Measurements from ENCODE around the gene IRAK3.
"Not testable (repeated sequence)": the region's sequence is repeated elsewhere in the genome, so short reads cannot be mapped to it uniquely, and the experiment has no call there.

IRAK3 gene

DNA sequence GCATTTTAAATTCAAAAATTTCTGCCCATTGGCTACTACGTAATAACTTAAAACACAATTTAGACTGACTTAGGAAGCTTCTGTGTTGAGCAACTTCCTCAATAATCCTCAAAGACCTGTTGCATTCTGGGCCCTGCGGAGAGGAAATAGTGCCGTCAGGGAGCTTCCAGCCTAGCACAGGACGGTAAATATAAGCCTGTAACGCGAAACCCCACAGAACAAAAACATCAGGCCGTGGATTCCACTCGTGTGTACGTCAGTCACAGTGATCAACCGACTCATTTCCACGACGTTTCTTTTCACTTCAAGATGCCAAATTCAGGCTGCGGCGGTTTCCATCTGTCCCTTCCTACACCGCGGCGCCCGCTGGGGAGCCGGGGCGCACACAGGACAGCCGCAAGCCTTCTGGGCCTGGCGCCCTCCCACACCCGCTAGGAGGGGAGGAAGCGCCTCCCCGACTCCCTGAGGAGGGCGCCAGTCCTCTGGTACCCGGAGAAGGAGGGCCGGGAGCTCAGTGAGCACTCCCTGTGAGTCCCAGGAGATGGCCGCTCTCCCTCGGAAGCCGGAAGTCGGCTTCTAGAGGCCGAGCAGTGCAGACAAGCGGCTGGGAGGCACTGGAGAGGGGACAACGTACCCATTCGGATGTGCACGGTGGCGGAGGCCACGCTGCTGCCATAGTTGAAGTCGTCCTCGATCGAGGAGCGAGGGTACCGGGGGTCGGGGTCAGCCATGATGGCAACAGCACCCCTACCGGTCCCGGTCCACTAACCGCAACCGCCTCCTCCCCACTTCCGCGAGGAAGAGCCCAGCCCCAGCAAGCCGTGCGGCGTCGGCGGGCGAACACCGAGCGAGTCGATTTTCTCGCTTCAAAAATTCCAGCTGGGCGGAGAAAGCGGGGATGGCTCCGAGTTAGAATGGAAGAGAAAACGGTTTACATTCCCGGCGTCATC, 19.5 kb upstream of the IRAK3 start, which contains the start of gene TMBIM4:
TMBIM4 (minus strand) TSS at position 776 of the 950 bp plus-strand sequence; CDS start at position 731, 45 bp downstream.
- H4K20me1 ChIP-seq (ENCODE audit: insufficient read depth, low read length), result no peaks in the 10 kb centered on the region
- peak within 1 kb of the TSS; percentile 89 for H2AFZ ChIP-seq (ENCODE audit: low read depth, low read length)
- no peaks in the 10 kb centered on the region for H3K27me3 ChIP-seq (ENCODE audit: insufficient read depth, low read length, poor library complexity)
- peak within 1 kb of the TSS; percentile 32 to 82 for H3K4me3 ChIP-seq (ENCODE audit: low read depth in 1 of 2, low read length in 2 of 2)
- peak within 1 kb of the TSS; percentile 100 for H3K27ac ChIP-seq (ENCODE audit: low read length)
- H3K79me2 ChIP-seq (ENCODE audit: insufficient read depth, low read length), result peaks cover 50% of the 10 kb centered on the region
- DNase-seq (peak; percentile 89), ATAC-seq (ENCODE audit: insufficient read depth, low read depth) (peak; percentile 86)
- H3K4me1 ChIP-seq (ENCODE audit: insufficient read depth, low read length), result peaks cover 32% of the 10 kb centered on the region
- TF ChIP-seq, protein P1, sequence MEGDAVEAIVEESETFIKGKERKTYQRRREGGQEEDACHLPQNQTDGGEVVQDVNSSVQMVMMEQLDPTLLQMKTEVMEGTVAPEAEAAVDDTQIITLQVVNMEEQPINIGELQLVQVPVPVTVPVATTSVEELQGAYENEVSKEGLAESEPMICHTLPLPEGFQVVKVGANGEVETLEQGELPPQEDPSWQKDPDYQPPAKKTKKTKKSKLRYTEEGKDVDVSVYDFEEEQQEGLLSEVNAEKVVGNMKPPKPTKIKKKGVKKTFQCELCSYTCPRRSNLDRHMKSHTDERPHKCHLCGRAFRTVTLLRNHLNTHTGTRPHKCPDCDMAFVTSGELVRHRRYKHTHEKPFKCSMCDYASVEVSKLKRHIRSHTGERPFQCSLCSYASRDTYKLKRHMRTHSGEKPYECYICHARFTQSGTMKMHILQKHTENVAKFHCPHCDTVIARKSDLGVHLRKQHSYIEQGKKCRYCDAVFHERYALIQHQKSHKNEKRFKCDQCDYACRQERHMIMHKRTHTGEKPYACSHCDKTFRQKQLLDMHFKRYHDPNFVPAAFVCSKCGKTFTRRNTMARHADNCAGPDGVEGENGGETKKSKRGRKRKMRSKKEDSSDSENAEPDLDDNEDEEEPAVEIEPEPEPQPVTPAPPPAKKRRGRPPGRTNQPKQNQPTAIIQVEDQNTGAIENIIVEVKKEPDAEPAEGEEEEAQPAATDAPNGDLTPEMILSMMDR (IDR thresholded peaks at IDR 0.05; ENCODE audit: borderline replicate concordance, extremely low read depth, low read length, poor library complexity, severe bottlenecking), result peak; percentile 47
- TF ChIP-seq EZH2 (IDR thresholded peaks at IDR 0.05; ENCODE audit: borderline replicate concordance, low read depth, low read length, severe bottlenecking), result no peak
- H3K9me3 ChIP-seq (ENCODE audit: insufficient read depth, low read length, severe bottlenecking), result peaks cover 9% of the 10 kb centered on the region
- peaks cover 22% of the 10 kb centered on the region; the same call in 1 of the 2 replicates for H3K36me3 ChIP-seq (ENCODE audit: insufficient read depth, low read length)
- peak within 1 kb of the TSS; percentile 69 for H3K9ac ChIP-seq (ENCODE audit: low read depth, low read length)
- H3K4me2 ChIP-seq (ENCODE audit: insufficient read depth, low read length), result peak within 1 kb of the TSS; percentile 72

DNA sequence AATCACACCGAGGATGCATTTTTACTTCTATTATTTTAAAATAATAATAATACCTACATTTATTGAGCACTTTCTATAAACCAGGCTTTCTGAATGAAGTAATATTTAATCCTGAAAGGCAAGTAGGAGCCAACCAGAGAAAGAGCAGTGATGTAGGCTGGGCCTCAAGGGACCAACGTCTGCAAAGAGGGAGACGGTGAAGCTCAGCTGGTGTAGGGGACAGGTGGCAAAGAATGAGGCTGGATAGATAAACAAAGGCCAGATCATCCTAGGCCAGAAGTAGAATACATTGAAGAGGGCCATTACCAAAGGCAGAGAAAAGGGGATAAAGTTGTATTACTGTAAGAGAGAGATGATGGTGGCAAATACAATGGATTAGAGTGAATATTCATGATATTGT, 18.4 kb upstream of the IRAK3 start:
- peaks cover 39% of the 10 kb centered on the region for H3K79me2 ChIP-seq (ENCODE audit: insufficient read depth, low read length)
- ATAC-seq (ENCODE audit: insufficient read depth, low read depth), result no peak
- peak overlapping the region; percentile 72 for H3K4me2 ChIP-seq (ENCODE audit: insufficient read depth, low read length)
- TF ChIP-seq EZH2 (IDR thresholded peaks at IDR 0.05; ENCODE audit: borderline replicate concordance, low read depth, low read length, severe bottlenecking), result no peak
- TF ChIP-seq, protein P1 (IDR thresholded peaks at IDR 0.05; ENCODE audit: borderline replicate concordance, extremely low read depth, low read length, poor library complexity, severe bottlenecking), result no peak
- H3K27me3 ChIP-seq (ENCODE audit: insufficient read depth, low read length, poor library complexity), result no peaks in the 10 kb centered on the region
- peaks cover 32% of the 10 kb centered on the region for H3K4me1 ChIP-seq (ENCODE audit: insufficient read depth, low read length)
- peak overlapping the region; percentile 89 for H2AFZ ChIP-seq (ENCODE audit: low read depth, low read length)
- DNase-seq, result no peak
- H3K9ac ChIP-seq (ENCODE audit: low read depth, low read length), result peak overlapping the region; percentile 69
- peak overlapping the region; percentile 32 to 82; a peak in 3 of 4 replicates for H3K4me3 ChIP-seq (ENCODE audit: low read depth in 1 of 2, low read length in 2 of 2)
- H3K36me3 ChIP-seq (ENCODE audit: insufficient read depth, low read length), result peaks cover 16% of the 10 kb centered on the region; the same call in 1 of the 2 replicates
- peaks cover 6% of the 10 kb centered on the region for H3K9me3 ChIP-seq (ENCODE audit: insufficient read depth, low read length, severe bottlenecking)
- H4K20me1 ChIP-seq (ENCODE audit: insufficient read depth, low read length), result no peaks in the 10 kb centered on the region
- H3K27ac ChIP-seq (ENCODE audit: low read length), result peak overlapping the region; percentile 100

DNA sequence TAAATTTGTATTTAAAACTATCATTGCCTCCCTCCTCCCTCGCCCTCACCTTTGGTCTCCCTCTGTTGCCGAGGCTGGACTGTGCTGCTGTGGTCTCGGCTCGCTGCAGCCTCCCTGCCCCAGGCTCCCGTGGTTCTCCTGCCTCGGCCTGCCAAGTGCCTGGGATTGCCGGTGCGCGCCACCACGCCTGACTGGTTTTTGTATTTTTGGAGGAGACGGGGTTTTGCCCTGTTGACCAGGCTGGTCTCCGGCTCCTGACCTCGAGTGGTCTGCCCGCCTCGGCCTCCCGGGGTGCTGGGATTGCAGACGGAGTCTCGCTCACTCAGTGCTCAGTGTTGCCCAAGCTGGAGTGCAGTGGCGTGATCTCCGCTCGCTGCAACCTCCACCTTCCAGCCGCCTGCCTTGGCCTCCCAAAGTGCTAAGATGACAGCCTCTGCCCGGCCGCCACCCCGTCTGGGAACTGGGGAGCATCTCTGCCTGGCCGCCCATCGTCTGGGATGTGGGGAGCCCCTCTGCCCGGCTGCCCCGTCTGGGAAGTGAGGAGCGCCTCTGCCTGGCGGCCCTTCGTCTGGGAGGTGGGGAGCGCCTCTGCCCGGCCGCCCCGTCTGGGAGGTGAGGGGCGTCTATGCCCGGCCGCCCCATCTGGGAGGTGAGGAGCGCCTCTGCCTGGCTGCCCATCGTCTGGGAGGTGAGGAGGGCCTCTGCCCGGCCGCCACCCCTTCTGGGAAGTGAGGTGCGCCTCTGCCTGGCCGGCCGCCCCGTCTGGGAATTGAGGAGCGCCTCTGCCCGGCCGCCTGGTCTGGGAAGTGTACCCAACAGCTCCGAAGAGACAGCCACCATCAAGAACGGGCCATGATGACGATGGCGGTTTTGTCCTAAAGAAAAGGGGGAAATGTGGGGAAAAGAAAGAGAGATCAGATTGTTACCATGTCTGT, 14.4 kb upstream of the IRAK3 start:
- not testable (repeated sequence) for H3K9ac ChIP-seq (ENCODE audit: low read depth, low read length); H3K79me2 ChIP-seq (ENCODE audit: insufficient read depth, low read length); H3K4me1 ChIP-seq (ENCODE audit: insufficient read depth, low read length); H3K4me3 ChIP-seq (ENCODE audit: low read depth in 1 of 2, low read length in 2 of 2); ATAC-seq (ENCODE audit: insufficient read depth, low read depth); H4K20me1 ChIP-seq (ENCODE audit: insufficient read depth, low read length); H3K27ac ChIP-seq (ENCODE audit: low read length); H3K9me3 ChIP-seq (ENCODE audit: insufficient read depth, low read length, severe bottlenecking); H3K27me3 ChIP-seq (ENCODE audit: insufficient read depth, low read length, poor library complexity); H3K36me3 ChIP-seq (ENCODE audit: insufficient read depth, low read length); H3K4me2 ChIP-seq (ENCODE audit: insufficient read depth, low read length); H2AFZ ChIP-seq (ENCODE audit: low read depth, low read length)
- DNase-seq, result peak; percentile 37
